HepG2 (cell line): ENCODE measurements around the gene PPP1R8. TPM values are rescaled to one million over a fixed set of nuclear protein-coding genes. Genes with fewer than 3 reads are reported as not detected.

ENCODE experiments used
- ATAC-seq: fragments of 200-7000 bp; cut with Tn5 transposase; 3 replicates; pipeline ENCODE4 v1.9.1; 2020; ENCODE audit warnings: mild to moderate bottlenecking, moderate library complexity
- BruUV-seq: library from RNA; stranded (reverse); fragments of 400-500 nt; replicated peaks from 2 replicates; lab custom pipeline; 2021; lab: Mats Ljungman, UMichigan
- CTCF ChIA-PET: fragments of 300-600 bp; formaldehyde crosslinking; extraction: SDS; loops from one replicate; lab custom pipeline; 2021; ENCODE audit warnings: low total read pairs, inconsistent platforms, low intra/inter-chr PET ratio; lab: Yijun Ruan, JAX
- POLR2A ChIA-PET: fragments of 350-600 bp; sonication (Branson Sonifier 250); formaldehyde crosslinking; loops from one replicate; lab custom pipeline; 2020; ENCODE audit warnings: antibody characterized with exemption, inconsistent platforms; lab: Yijun Ruan, JAX
- DNase-seq: peaks from one replicate; pipeline ENCODE4 v3.0.0-alpha.2; 2015; ENCODE audit warnings: low spot score
- FAIRE-seq: peaks from 3 replicates; lab custom pipeline; 2011; peaks lifted over from hg19 to GRCh38; lab: Jason Lieb, UNC
- H2AFZ ChIP-seq: one replicate; pipeline ENCODE4 v1.6.1; 2011; ENCODE audit warnings: low read length, inconsistent platforms
- H3K27ac ChIP-seq: fragments of 300-600 bp; 3 replicates; pipeline ENCODE4 v1.8.0; 2011; ENCODE audit warnings: mixed run types, mild to moderate bottlenecking, mixed read lengths, low read length, inconsistent platforms; ENCODE audit not compliant: insufficient read depth; ENCODE audit errors: extremely low read length
- H3K27me3 ChIP-seq, 2 experiments: fragments of 200-600 bp in 1 of 2; 2 replicates in 1 of 2; 3 replicates in 1 of 2; pipeline versions ENCODE4 v1.6.0 to v1.8.0; 2011; ENCODE audit warnings: low read length in 2 of 2, mild to moderate bottlenecking in 2 of 2, moderate library complexity in 2 of 2, inconsistent platforms in 1 of 2; ENCODE audit not compliant: insufficient read depth in 2 of 2, control insufficient read depth in 1 of 2
- H3K36me3 ChIP-seq, 2 experiments: fragments of 200-600 bp in 1 of 2; replicated peaks in 1 of 2; 2 replicates in 1 of 2; 3 replicates in 1 of 2; pipeline versions ENCODE4 v1.5.1 to v1.8.0; 2011; ENCODE audit warnings: low read length in 2 of 2, inconsistent platforms in 1 of 2; ENCODE audit not compliant: insufficient read depth in 2 of 2, control insufficient read depth in 1 of 2
- H3K4me1 ChIP-seq: 2 replicates; pipeline ENCODE4 v1.5.1; 2012; ENCODE audit warnings: low read length, inconsistent platforms; ENCODE audit not compliant: insufficient read depth
- H3K4me2 ChIP-seq: 2 replicates; pipeline ENCODE4 v1.6.0; 2011; ENCODE audit warnings: low read depth, low read length, inconsistent platforms
- H3K4me3 ChIP-seq, 3 experiments: fragments of 200-600 bp in 1 of 3; sonication (generic), shearing (Covaris generic) in 1 of 3; replicated peaks in 1 of 3; 2 replicates each; pipeline ENCODE4 v1.5.1; 2011 to 2016; ENCODE audit warnings: low read length in 3 of 3, inconsistent platforms in 2 of 3, low read depth in 2 of 3, mild to moderate bottlenecking in 2 of 3, control low read depth in 1 of 3, mixed read lengths in 1 of 3; ENCODE audit not compliant: insufficient read depth in 1 of 3
- H3K79me2 ChIP-seq: one replicate; pipeline ENCODE4 v1.6.1; 2011; ENCODE audit warnings: low read length, inconsistent platforms; ENCODE audit not compliant: insufficient read depth
- H3K9ac ChIP-seq: 2 replicates; pipeline ENCODE4 v1.6.0; 2011; ENCODE audit warnings: mild to moderate bottlenecking, low read depth, low read length, inconsistent platforms; ENCODE audit not compliant: insufficient read depth
- H3K9me3 ChIP-seq: 2 replicates; pipeline ENCODE4 v1.5.1; 2012; ENCODE audit warnings: mild to moderate bottlenecking, low read length
- H4K20me1 ChIP-seq: 2 replicates; pipeline ENCODE4 v1.6.0; 2011; ENCODE audit warnings: inconsistent platforms, mild to moderate bottlenecking, low read length, moderate library complexity; ENCODE audit not compliant: insufficient read depth
- ADNP ChIP-seq: sonication (generic); formaldehyde crosslinking; IDR thresholded peaks from 2 replicates; pipeline ENCODE4 v1.4.0; 2020; ENCODE audit warnings: missing genetic modification reagents
- ATM ChIP-seq: fragments of 450-650 bp; IDR thresholded peaks from 2 replicates; pipeline ENCODE4 v1.7.1; 2017; ENCODE audit warnings: mild to moderate bottlenecking, borderline replicate concordance
- CBX5 ChIP-seq: sonication (generic); formaldehyde crosslinking; IDR thresholded peaks from 2 replicates; pipeline ENCODE4 v1.4.0; 2020; ENCODE audit warnings: missing genetic modification reagents, borderline replicate concordance
- CEBPG ChIP-seq: IDR thresholded peaks from 2 replicates; pipeline ENCODE4 v1.6.1; 2016
- DNMT1 ChIP-seq: sonication (generic); formaldehyde crosslinking; IDR thresholded peaks from 2 replicates; pipeline ENCODE4 v1.5.1; 2020; ENCODE audit warnings: mild to moderate bottlenecking, missing genetic modification reagents
- ELF3 ChIP-seq: IDR thresholded peaks from 2 replicates; pipeline ENCODE4 v1.6.1; 2016; ENCODE audit warnings: missing genetic modification reagents, missing compliant biosample characterization
- JARID2 ChIP-seq: sonication (generic); formaldehyde crosslinking; IDR thresholded peaks from 2 replicates; pipeline ENCODE4 v1.8.1; 2023; ENCODE audit warnings: missing genetic modification reagents, inconsistent platforms; ENCODE audit not compliant: insufficient replicate concordance
- MEF2D ChIP-seq: sonication (generic); formaldehyde crosslinking; IDR thresholded peaks from 2 replicates; pipeline ENCODE4 v1.5.1; 2020; ENCODE audit warnings: mild to moderate bottlenecking, missing genetic modification reagents
- PAF1 ChIP-seq: IDR thresholded peaks from 2 replicates; pipeline ENCODE4 v1.6.1; 2016; ENCODE audit warnings: missing genetic modification reagents, missing compliant biosample characterization
- SP4 ChIP-seq: sonication (generic); formaldehyde crosslinking; IDR thresholded peaks from 2 replicates; pipeline ENCODE4 v1.8.1; 2023; ENCODE audit warnings: mild to moderate bottlenecking, missing genetic modification reagents
- ZNF24 ChIP-seq: fragments of 450-650 bp; IDR thresholded peaks from 2 replicates; pipeline ENCODE4 v1.6.1; 2017; ENCODE audit warnings: antibody characterized with exemption, mild to moderate bottlenecking
- ZNF253 ChIP-seq: sonication (generic); formaldehyde crosslinking; IDR thresholded peaks from 2 replicates; pipeline ENCODE4 v1.8.0; 2022; ENCODE audit warnings: mild to moderate bottlenecking, missing genetic modification reagents, borderline replicate concordance
- WGBS: methylation state at CpG from one replicate; pipeline ENCODE4 v1.1.6; 2017; ENCODE audit warnings: low lambda C conversion rate; 5-methylcytosine and 5-hydroxymethylcytosine counted together
- in situ Hi-C: cut with HindIII; loops from 2 replicates; pipeline ENCODE4 v1.10.0; 2017; ENCODE audit warnings: low pct_unique_long_range_greater_than_20kb; ENCODE audit not compliant: extremely low pct_ligation_motif_present
- intact Hi-C: fragments of 100-400 bp; cut with micrococcal nuclease; formaldehyde crosslinking; loops from one replicate; pipeline ENCODE4 v1.10.0; 2022; ENCODE audit not compliant: unreplicated experiment
- polyA plus RNA-seq, 8 experiments: library from polyadenylated mRNA; depleted of rRNA in 3 of 8; stranded (reverse) in 7 of 8; unstranded in 1 of 8; fragments of >200 nt; fragmentation: Illumina TruSeq in 4 of 8; extraction: Trizol in 4 of 8; gene quantifications; 2 replicates each; pipeline versions ENCODE4 v1.2.1 to v1.2.3, GENCODE V29; 2011 to 2016; ENCODE audit warnings: low read depth in 4 of 8, missing spikeins in 1 of 8, mixed read lengths in 1 of 8; ENCODE audit not compliant: insufficient read depth in 1 of 8
- total RNA-seq, 5 experiments: library from RNA; depleted of rRNA; stranded (reverse); fragments of >200 nt; fragmentation: Illumina TruSeq; extraction: Trizol; gene quantifications; 2 replicates each; pipeline ENCODE4 v1.2.3, GENCODE V29; 2016; ENCODE audit warnings: low read depth in 1 of 5
- TF ChIP-seq, protein P1 (sequence below): sonication (generic); formaldehyde crosslinking; IDR thresholded peaks from 2 replicates; pipeline ENCODE4 v1.4.0; 2020; ENCODE audit warnings: missing genetic modification reagents

Gene PPP1R8
- total and polyA plus RNA-seq, 2 of the 13 experiments (the other 11 are each of a cell fraction or from before 2014, with no cell fraction given): 38.3 to 62.2 TPM

DNA sequence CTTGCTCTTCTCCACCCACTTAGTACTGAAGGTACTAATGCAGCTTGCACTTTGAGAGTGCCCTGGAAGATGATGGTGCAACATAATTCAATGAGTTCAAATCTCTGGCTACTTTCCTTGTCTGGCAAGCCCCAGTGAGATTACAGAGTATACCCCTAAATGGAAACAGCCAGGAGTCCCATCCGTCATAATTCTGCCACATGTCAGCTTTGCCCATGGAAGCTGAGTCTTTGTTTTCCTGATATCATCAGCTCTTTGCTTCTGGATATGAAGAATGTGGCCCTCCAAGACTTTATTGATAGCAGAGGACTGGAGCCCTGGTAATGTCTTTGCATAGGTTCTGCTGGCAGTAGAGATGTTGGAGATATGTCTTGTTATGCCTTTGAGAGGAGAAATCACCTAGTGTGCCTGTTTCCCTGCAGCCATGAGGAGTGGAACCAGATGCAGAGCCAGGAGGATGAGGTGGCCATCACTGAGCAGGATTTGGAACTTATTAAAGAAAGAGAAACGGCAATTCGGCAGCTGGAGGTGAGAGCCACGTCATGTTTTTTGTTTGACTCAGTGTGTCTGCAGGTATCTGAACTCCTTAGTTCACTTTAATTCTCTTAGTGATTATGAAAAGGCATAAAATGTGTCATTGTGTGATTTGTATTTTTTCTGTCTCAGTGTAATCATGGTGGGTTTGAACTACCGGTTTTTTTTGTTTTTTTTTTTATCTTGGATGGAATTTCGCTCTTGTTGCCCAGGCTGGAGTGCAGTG, 18.7 kb upstream of the PPP1R8 start:
- H3K9me3 ChIP-seq: no peaks in the 10 kb centered on the region
- H3K4me3 ChIP-seq: no peak overlapping the region
- H3K4me2 ChIP-seq: no peak overlapping the region
- H3K79me2 ChIP-seq: no peaks in the 10 kb centered on the region
- ATAC-seq (no peak), DNase-seq (no peak), FAIRE-seq (no peak)
- in situ Hi-C loops (no loop called here), intact Hi-C loops (no loop called here)
- no peaks in the 10 kb centered on the region for H4K20me1 ChIP-seq
- CTCF ChIA-PET: no interaction called here
- H3K9ac ChIP-seq: no peak overlapping the region
- H2AFZ ChIP-seq: no peak overlapping the region
- H3K36me3 ChIP-seq: peaks cover 2 to 6% of the 10 kb centered on the region in 2 experiments; a peak in 3 of 5 replicates
- POLR2A ChIA-PET: no interaction called here
- 97% methylated on average over 6 of the region's 6 CpGs for WGBS
- BruUV-seq: no TSS peak
- TF ChIP-seq ZNF253 (CRISPR knock-in tag) (no peak), ZNF24 (no peak), CBX5 (CRISPR knock-in tag) (no peak), ELF3 (CRISPR knock-in tag) (no peak), ATM (no peak), SP4 (CRISPR knock-in tag) (no peak), MEF2D (no peak), CEBPG (CRISPR knock-in tag) (no peak), JARID2 (CRISPR knock-in tag) (no peak), PAF1 (CRISPR knock-in tag) (no peak), DNMT1 (CRISPR knock-in tag) (no peak), ADNP (CRISPR knock-in tag) (no peak)
- TF ChIP-seq, protein P1, sequence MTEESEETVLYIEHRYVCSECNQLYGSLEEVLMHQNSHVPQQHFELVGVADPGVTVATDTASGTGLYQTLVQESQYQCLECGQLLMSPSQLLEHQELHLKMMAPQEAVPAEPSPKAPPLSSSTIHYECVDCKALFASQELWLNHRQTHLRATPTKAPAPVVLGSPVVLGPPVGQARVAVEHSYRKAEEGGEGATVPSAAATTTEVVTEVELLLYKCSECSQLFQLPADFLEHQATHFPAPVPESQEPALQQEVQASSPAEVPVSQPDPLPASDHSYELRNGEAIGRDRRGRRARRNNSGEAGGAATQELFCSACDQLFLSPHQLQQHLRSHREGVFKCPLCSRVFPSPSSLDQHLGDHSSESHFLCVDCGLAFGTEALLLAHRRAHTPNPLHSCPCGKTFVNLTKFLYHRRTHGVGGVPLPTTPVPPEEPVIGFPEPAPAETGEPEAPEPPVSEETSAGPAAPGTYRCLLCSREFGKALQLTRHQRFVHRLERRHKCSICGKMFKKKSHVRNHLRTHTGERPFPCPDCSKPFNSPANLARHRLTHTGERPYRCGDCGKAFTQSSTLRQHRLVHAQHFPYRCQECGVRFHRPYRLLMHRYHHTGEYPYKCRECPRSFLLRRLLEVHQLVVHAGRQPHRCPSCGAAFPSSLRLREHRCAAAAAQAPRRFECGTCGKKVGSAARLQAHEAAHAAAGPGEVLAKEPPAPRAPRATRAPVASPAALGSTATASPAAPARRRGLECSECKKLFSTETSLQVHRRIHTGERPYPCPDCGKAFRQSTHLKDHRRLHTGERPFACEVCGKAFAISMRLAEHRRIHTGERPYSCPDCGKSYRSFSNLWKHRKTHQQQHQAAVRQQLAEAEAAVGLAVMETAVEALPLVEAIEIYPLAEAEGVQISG (CRISPR knock-in tag): no peak
- H3K27ac ChIP-seq: no peak overlapping the region
- H3K27me3 ChIP-seq: no peaks in the 10 kb centered on the region
- H3K4me1 ChIP-seq: peaks cover 17% of the 10 kb centered on the region
